Measurements from ENCODE around the gene TK2. TPM values are rescaled to one million over a fixed set of nuclear protein-coding genes. Genes with fewer than 3 reads are reported as not detected.

Gene TK2
- total and polyA plus RNA-seq, 9 of the 15 experiments (the other 6 are each of a cell fraction or from before 2014, with no cell fraction given), result 1.1 to 10.2 (median 5.3) TPM

- no peak for TF ChIP-seq MTA3 (IDR thresholded peaks at IDR 0.05; ENCODE audit: borderline replicate concordance)
- TF ChIP-seq WHSC1 (IDR thresholded peaks at IDR 0.05; ENCODE audit: low read length), result no peak
- no peak for TF ChIP-seq PATZ1 (CRISPR knock-in tag; IDR thresholded peaks at IDR 0.05; ENCODE audit: borderline replicate concordance)
- TF ChIP-seq FOXM1 (IDR thresholded peaks at IDR 0.05; ENCODE audit: low read depth), result no peak
- no peak for TF ChIP-seq FOXM1 (CRISPR knock-in tag; IDR thresholded peaks at IDR 0.05; ENCODE audit: low read depth)
- TF ChIP-seq PHF21A (IDR thresholded peaks at IDR 0.05; ENCODE audit: borderline replicate concordance, low read depth), result no peak
- TF ChIP-seq CAMTA2 (CRISPR knock-in tag; conservative IDR thresholded peaks at IDR 0.05), result no peak
- TF ChIP-seq TRIM24 (IDR thresholded peaks at IDR 0.05), result no peak
- TF ChIP-seq HNRNPL (IDR thresholded peaks at IDR 0.05; ENCODE audit: low read depth, low read length), result no peak
- no peak for TF ChIP-seq FOXJ3 (CRISPR knock-in tag; IDR thresholded peaks at IDR 0.05)
- no peak for TF ChIP-seq PCBP2 (IDR thresholded peaks at IDR 0.05; ENCODE audit: low read depth, low read length, poor library complexity, severe bottlenecking)
- TF ChIP-seq E4F1 (CRISPR knock-in tag; IDR thresholded peaks at IDR 0.05; ENCODE audit: borderline replicate concordance), result no peak
- TF ChIP-seq KLF6 (CRISPR knock-in tag; IDR thresholded peaks at IDR 0.05; ENCODE audit: borderline replicate concordance), result peak; percentile 19; the same call in 1 of the 2 replicates
- TF ChIP-seq TBP (optimal IDR thresholded peaks at IDR 0.05; ENCODE audit: low read depth, low read length), result peak; percentile 61
- no peak for TF ChIP-seq MCM2 (IDR thresholded peaks at IDR 0.05; ENCODE audit: low read depth)
- no peak for TF ChIP-seq ZNF274 (IDR thresholded peaks at IDR 0.05; ENCODE audit: borderline replicate concordance, low read depth, low read length)
- no peak for TF ChIP-seq E2F5 (CRISPR knock-in tag; IDR thresholded peaks at IDR 0.05)
- no peak for TF ChIP-seq ZNF41 (CRISPR knock-in tag; conservative IDR thresholded peaks at IDR 0.05)
- TF ChIP-seq IRF9 (tag; IDR thresholded peaks at IDR 0.05), result no peak
- TF ChIP-seq SMC3 (conservative IDR thresholded peaks at IDR 0.05; ENCODE audit: insufficient read depth, low read depth, low read length), result no peak
- no peak for TF ChIP-seq SNIP1 (IDR thresholded peaks at IDR 0.05; ENCODE audit: low read depth)
- no peak for TF ChIP-seq TCF7 (IDR thresholded peaks at IDR 0.05; ENCODE audit: borderline replicate concordance)
- no peak for TF ChIP-seq POU5F1 (IDR thresholded peaks at IDR 0.05; ENCODE audit: borderline replicate concordance, low read depth, low read length, partially characterized antibody)
- no peak for TF ChIP-seq CREB1 (IDR thresholded peaks at IDR 0.05)
- TF ChIP-seq CREB1 (CRISPR knock-in tag; IDR thresholded peaks at IDR 0.05), result no peak
- no peak for TF ChIP-seq RBM15 (IDR thresholded peaks at IDR 0.05; ENCODE audit: insufficient read depth, low read length)
These were observed 1.4 kb upstream of the TK2 start (continued) for GRCh38 chr16:66551348-66551759.
